Nephron (organoid): ENCODE results near the gene PHLPP1.

Source experiments
- H3K27ac Mint-ChIP-seq, 3 experiments: 2 replicates each; pipeline ENCODE4 v1.8.0; 2020; ENCODE audit warnings: mixed read lengths in 3 of 3, mild to moderate bottlenecking in 2 of 3, moderate library complexity in 1 of 3
- H3K27me3 Mint-ChIP-seq: 2 replicates; pipeline ENCODE4 v1.8.0; 2021; ENCODE audit warnings: low read depth, mild to moderate bottlenecking, moderate library complexity, mixed read lengths
- H3K36me3 Mint-ChIP-seq: 2 replicates; pipeline ENCODE4 v1.8.0; 2020; ENCODE audit warnings: low read depth, mixed read lengths
- H3K4me1 Mint-ChIP-seq: 2 replicates; pipeline ENCODE4 v1.8.0; 2020; ENCODE audit warnings: mixed read lengths
- H3K4me3 Mint-ChIP-seq, 3 experiments: 2 replicates each; pipeline ENCODE4 v1.8.0; 2020; ENCODE audit warnings: mild to moderate bottlenecking in 3 of 3, mixed read lengths in 3 of 3, moderate library complexity in 2 of 3
- H3K9me3 Mint-ChIP-seq: 2 replicates; pipeline ENCODE4 v1.8.0; 2020; ENCODE audit warnings: mixed read lengths
- CTCF ChIP-seq, 3 experiments: fragments of 200-600 bp; sonication (generic); IDR thresholded peaks; one replicate each; pipeline ENCODE4 v1.5.0; 2021; ENCODE audit warnings: antibody characterized with exemption in 3 of 3; ENCODE audit not compliant: unreplicated experiment in 3 of 3

Gene PHLPP1

GRCh38 chr18:62760403-62760734, 45.0 kb downstream of the PHLPP1 start:
- Mint-ChIP-seq H3K9me3 (no peaks in the 10 kb centered on the region), H3K4me1 (peaks cover 60% of the 10 kb centered on the region), H3K36me3 (no peaks in the 10 kb centered on the region), H3K4me3 (peak overlapping the region in 2 of 3 experiments; percentile 60 to 78), H3K27me3 (no peaks in the 10 kb centered on the region), H3K27ac (peak overlapping the region; percentile 74 to 93 (median 88))
- TF ChIP-seq CTCF (IDR thresholded peaks at IDR 0.05; ENCODE audit: unreplicated experiment in 3 of 3) = no peak

- no peaks in the 10 kb centered on the region for H3K27me3 Mint-ChIP-seq
- peaks cover 65% of the 10 kb centered on the region for H3K4me1 Mint-ChIP-seq
- peak overlapping the region in 1 of 3 experiments; percentile 28 for H3K4me3 Mint-ChIP-seq
- H3K27ac Mint-ChIP-seq = peak overlapping the region; percentile 14 to 74 (median 72)
- no peak for TF ChIP-seq CTCF (IDR thresholded peaks at IDR 0.05; ENCODE audit: unreplicated experiment in 3 of 3)
- H3K9me3 Mint-ChIP-seq = no peaks in the 10 kb centered on the region
- H3K36me3 Mint-ChIP-seq = no peaks in the 10 kb centered on the region
Measured at GRCh38 chr18:62763101-62763521, 47.8 kb downstream of the PHLPP1 start.

- no peaks in the 10 kb centered on the region for H3K27me3 Mint-ChIP-seq
- H3K4me1 Mint-ChIP-seq = peaks cover 51% of the 10 kb centered on the region
- H3K36me3 Mint-ChIP-seq = no peaks in the 10 kb centered on the region
- no peak overlapping the region for H3K4me3 Mint-ChIP-seq
- H3K9me3 Mint-ChIP-seq = no peaks in the 10 kb centered on the region
- H3K27ac Mint-ChIP-seq = peak overlapping the region; percentile 37 to 70 (median 69)
- no peak for TF ChIP-seq CTCF (IDR thresholded peaks at IDR 0.05; ENCODE audit: unreplicated experiment in 3 of 3)
Measured at GRCh38 chr18:62766266-62766665, 50.9 kb downstream of the PHLPP1 start.

- Mint-ChIP-seq H3K9me3 (no peaks in the 10 kb centered on the region), H3K36me3 (no peaks in the 10 kb centered on the region), H3K4me3 (no peak overlapping the region), H3K27me3 (no peaks in the 10 kb centered on the region), H3K4me1 (peaks cover 51% of the 10 kb centered on the region), H3K27ac (peak overlapping the region in 2 of 3 experiments; percentile 3 to 48)
- no peak for TF ChIP-seq CTCF (IDR thresholded peaks at IDR 0.05; ENCODE audit: unreplicated experiment in 3 of 3)
Measured at GRCh38 chr18:62767321-62767720, 52.0 kb downstream of the PHLPP1 start.

- H3K9me3 Mint-ChIP-seq = no peaks in the 10 kb centered on the region
- H3K4me1 Mint-ChIP-seq = peaks cover 53% of the 10 kb centered on the region
- no peaks in the 10 kb centered on the region for H3K36me3 Mint-ChIP-seq
- TF ChIP-seq CTCF (IDR thresholded peaks at IDR 0.05; ENCODE audit: unreplicated experiment in 3 of 3) = no peak
- no peaks in the 10 kb centered on the region for H3K27me3 Mint-ChIP-seq
- H3K27ac Mint-ChIP-seq = peak overlapping the region in 2 of 3 experiments; percentile 3 to 48
- no peak overlapping the region for H3K4me3 Mint-ChIP-seq
Measured at GRCh38 chr18:62767836-62768557, 52.7 kb downstream of the PHLPP1 start.

GRCh38 chr18:62768558-62768943, 53.2 kb downstream of the PHLPP1 start:
- TF ChIP-seq CTCF (IDR thresholded peaks at IDR 0.05; ENCODE audit: unreplicated experiment in 3 of 3) = no peak
- no peak overlapping the region for H3K4me3 Mint-ChIP-seq
- H3K4me1 Mint-ChIP-seq = peaks cover 50% of the 10 kb centered on the region
- H3K27ac Mint-ChIP-seq = peak overlapping the region in 1 of 3 experiments; percentile 3
- H3K36me3 Mint-ChIP-seq = no peaks in the 10 kb centered on the region
- no peaks in the 10 kb centered on the region for H3K9me3 Mint-ChIP-seq
- no peaks in the 10 kb centered on the region for H3K27me3 Mint-ChIP-seq
